ENCODE measurements around the gene APBB1IP.

Gene APBB1IP

DNA sequence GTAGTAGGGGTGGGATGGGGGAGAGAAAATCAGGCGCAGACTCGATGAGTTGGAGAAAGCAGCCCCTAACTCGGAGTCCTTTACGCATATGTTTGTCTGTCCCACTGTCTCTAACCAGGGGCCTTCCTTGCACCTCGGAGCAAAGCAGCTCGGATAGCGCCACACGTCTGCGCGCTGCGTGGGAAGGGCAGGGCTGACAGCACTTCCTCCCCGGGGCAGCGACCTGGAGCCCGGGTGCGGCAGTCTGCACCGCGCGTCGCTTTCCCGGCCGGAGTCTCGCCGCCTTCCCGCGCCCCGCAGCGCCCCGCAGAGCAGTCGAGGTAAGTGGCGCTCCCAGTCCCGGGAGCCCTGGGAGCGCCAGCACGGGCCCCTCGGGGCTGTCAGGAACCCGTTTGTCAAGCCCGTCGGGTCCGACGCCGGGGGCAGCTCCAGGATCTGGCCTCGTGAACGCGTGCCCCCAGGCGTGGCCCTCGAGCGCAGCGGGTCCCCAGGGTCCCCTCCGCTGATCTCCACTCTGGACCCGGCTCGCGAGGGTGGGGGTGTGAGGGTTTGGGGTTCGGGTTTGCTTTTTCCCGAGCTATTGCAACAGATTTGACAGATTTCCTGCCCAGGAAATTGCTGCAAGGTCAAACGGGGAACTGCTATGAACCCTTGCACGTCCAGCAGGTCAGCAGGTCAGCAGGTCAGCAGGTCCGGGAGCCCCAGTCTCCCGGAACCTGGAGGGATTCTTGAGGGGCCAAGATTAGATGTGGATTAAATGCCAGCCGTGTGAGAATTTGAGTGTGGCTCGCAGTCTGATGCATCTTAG lies 597 bp downstream of the APBB1IP start (continued):
- TF ChIP-seq ZNF292 (tag by site-specific recombination; IDR thresholded peaks at IDR 0.05; ENCODE audit: borderline replicate concordance, low read depth): no peak
- TF ChIP-seq, protein P1, sequence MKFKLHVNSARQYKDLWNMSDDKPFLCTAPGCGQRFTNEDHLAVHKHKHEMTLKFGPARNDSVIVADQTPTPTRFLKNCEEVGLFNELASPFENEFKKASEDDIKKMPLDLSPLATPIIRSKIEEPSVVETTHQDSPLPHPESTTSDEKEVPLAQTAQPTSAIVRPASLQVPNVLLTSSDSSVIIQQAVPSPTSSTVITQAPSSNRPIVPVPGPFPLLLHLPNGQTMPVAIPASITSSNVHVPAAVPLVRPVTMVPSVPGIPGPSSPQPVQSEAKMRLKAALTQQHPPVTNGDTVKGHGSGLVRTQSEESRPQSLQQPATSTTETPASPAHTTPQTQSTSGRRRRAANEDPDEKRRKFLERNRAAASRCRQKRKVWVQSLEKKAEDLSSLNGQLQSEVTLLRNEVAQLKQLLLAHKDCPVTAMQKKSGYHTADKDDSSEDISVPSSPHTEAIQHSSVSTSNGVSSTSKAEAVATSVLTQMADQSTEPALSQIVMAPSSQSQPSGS (tag by site-specific recombination; IDR thresholded peaks at IDR 0.05; ENCODE audit: low read depth): no peak
- TF ChIP-seq, protein P2, sequence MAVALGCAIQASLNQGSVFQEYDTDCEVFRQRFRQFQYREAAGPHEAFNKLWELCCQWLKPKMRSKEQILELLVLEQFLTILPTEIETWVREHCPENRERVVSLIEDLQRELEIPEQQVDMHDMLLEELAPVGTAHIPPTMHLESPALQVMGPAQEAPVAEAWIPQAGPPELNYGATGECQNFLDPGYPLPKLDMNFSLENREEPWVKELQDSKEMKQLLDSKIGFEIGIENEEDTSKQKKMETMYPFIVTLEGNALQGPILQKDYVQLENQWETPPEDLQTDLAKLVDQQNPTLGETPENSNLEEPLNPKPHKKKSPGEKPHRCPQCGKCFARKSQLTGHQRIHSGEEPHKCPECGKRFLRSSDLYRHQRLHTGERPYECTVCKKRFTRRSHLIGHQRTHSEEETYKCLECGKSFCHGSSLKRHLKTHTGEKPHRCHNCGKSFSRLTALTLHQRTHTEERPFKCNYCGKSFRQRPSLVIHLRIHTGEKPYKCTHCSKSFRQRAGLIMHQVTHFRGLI (tag by site-specific recombination; IDR thresholded peaks at IDR 0.05): no peak
- TF ChIP-seq, protein P3, sequence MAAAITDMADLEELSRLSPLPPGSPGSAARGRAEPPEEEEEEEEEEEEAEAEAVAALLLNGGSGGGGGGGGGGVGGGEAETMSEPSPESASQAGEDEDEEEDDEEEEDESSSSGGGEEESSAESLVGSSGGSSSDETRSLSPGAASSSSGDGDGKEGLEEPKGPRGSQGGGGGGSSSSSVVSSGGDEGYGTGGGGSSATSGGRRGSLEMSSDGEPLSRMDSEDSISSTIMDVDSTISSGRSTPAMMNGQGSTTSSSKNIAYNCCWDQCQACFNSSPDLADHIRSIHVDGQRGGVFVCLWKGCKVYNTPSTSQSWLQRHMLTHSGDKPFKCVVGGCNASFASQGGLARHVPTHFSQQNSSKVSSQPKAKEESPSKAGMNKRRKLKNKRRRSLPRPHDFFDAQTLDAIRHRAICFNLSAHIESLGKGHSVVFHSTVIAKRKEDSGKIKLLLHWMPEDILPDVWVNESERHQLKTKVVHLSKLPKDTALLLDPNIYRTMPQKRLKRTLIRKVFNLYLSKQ (tag by site-specific recombination; IDR thresholded peaks at IDR 0.05; ENCODE audit: borderline replicate concordance): no peak

DNA sequence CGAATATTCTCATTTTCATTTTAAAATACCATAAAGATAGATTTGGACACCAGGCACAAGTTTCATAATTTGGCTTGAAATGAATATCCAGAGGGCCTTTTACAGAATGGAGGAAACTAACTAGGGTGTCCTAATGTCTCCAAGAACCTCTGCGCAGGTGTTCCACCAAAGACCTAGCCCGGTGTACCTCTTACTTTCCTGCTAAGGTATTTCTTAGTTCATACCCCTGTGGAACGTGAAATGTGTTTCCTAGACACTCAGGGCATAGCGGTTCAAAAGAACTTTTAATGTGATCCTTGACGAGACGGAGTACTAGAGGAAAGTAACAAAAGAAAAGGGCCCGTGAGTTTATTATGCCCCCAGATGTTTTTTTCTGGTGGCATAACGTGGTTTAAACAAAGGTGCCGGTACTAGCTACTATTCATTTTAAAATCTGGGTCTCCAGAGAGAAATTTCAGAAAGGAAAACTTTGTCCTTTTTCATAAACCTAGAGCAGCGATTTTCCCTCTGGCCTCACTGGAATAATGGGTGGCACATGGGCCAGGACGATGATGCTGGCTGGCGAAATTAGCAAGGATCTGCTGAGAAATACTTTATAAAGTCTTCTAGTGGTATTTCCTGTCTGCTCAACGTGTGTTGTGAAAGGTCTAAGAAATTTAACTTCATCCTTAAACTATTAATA lies 1.4 kb downstream of the APBB1IP start:
- Histone ChIP-seq H3K9me3 (ENCODE audit: control insufficient read depth, insufficient read depth, low read depth, low read length) (no peaks in the 10 kb centered on the region), H3K27ac (ENCODE audit: extremely low read depth, low read depth, low read length) (no peak overlapping the region), H3K36me3 (ENCODE audit: control insufficient read depth in 2 of 2, insufficient read depth in 1 of 2, low read length in 2 of 2) (no peaks in the 10 kb centered on the region), H3K4me3 (ENCODE audit: low read depth, low read length) (no peak overlapping the region), H3K4me1 (ENCODE audit: control insufficient read depth, insufficient read depth, low read length) (no peaks in the 10 kb centered on the region)
- no peak for TF ChIP-seq ZNF302 (tag by site-specific recombination; IDR thresholded peaks at IDR 0.05; ENCODE audit: low read depth)
- TF ChIP-seq KLF10 (tag by site-specific recombination; IDR thresholded peaks at IDR 0.05): no peak
- TF ChIP-seq ZNF114 (tag by site-specific recombination; IDR thresholded peaks at IDR 0.05): no peak
- no peak for TF ChIP-seq GFI1B (tag by site-specific recombination; IDR thresholded peaks at IDR 0.05)
- no peak for TF ChIP-seq ZNF776 (tag by site-specific recombination; IDR thresholded peaks at IDR 0.05; ENCODE audit: borderline replicate concordance)
- no peak for TF ChIP-seq ZNF221 (tag by site-specific recombination; IDR thresholded peaks at IDR 0.05; ENCODE audit: borderline replicate concordance)
- TF ChIP-seq WT1 (tag by site-specific recombination; IDR thresholded peaks at IDR 0.05): no peak
- TF ChIP-seq, protein P4, sequence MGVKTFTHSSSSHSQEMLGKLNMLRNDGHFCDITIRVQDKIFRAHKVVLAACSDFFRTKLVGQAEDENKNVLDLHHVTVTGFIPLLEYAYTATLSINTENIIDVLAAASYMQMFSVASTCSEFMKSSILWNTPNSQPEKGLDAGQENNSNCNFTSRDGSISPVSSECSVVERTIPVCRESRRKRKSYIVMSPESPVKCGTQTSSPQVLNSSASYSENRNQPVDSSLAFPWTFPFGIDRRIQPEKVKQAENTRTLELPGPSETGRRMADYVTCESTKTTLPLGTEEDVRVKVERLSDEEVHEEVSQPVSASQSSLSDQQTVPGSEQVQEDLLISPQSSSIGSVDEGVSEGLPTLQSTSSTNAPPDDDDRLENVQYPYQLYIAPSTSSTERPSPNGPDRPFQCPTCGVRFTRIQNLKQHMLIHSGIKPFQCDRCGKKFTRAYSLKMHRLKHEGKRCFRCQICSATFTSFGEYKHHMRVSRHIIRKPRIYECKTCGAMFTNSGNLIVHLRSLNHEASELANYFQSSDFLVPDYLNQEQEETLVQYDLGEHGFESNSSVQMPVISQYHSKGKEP (tag by site-specific recombination; IDR thresholded peaks at IDR 0.05): no peak
- TF ChIP-seq ZNF335 (tag by site-specific recombination; conservative IDR thresholded peaks at IDR 0.05): no peak
- TF ChIP-seq, protein P5, sequence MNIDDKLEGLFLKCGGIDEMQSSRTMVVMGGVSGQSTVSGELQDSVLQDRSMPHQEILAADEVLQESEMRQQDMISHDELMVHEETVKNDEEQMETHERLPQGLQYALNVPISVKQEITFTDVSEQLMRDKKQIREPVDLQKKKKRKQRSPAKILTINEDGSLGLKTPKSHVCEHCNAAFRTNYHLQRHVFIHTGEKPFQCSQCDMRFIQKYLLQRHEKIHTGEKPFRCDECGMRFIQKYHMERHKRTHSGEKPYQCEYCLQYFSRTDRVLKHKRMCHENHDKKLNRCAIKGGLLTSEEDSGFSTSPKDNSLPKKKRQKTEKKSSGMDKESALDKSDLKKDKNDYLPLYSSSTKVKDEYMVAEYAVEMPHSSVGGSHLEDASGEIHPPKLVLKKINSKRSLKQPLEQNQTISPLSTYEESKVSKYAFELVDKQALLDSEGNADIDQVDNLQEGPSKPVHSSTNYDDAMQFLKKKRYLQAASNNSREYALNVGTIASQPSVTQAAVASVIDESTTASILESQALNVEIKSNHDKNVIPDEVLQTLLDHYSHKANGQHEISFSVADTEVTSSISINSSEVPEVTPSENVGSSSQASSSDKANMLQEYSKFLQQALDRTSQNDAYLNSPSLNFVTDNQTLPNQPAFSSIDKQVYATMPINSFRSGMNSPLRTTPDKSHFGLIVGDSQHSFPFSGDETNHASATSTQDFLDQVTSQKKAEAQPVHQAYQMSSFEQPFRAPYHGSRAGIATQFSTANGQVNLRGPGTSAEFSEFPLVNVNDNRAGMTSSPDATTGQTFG (tag by site-specific recombination; IDR thresholded peaks at IDR 0.05; ENCODE audit: borderline replicate concordance): no peak
- ChIA-PET POLR2A (no interaction called here), CTCF (no interaction called here)

Measured in HEK293 (cell line).